GM18507 (cell line): ENCODE measurements around the gene MRPS12.

ENCODE experiments used
- DNase-seq: peaks from one replicate; pipeline ENCODE4 v3.0.0; 2011; ENCODE audit warnings: low read depth; ENCODE audit not compliant: insufficient read length; ENCODE audit errors: extremely low spot score
- FAIRE-seq: peaks from 2 replicates; lab custom pipeline; 2011; peaks lifted over from hg19 to GRCh38; lab: Jason Lieb, UNC

The MRPS12 gene

GRCh38 chr19:38908911-38909310 lies 21.8 kb upstream of the MRPS12 start:
- DNase-seq (no peak), FAIRE-seq (no peak)

- FAIRE-seq (no peak), DNase-seq (no peak)
These were observed 20.3 kb upstream of the MRPS12 start for GRCh38 chr19:38910488-38910887.

- FAIRE-seq (no peak), DNase-seq (no peak)
These were observed 19.2 kb upstream of the MRPS12 start for GRCh38 chr19:38911388-38912001.

- DNase-seq: no peak
- FAIRE-seq: no peak
These were observed 17.9 kb upstream of the MRPS12 start for GRCh38 chr19:38912600-38913514.

- DNase-seq: no peak
- FAIRE-seq: no peak
These were observed 16.8 kb upstream of the MRPS12 start for GRCh38 chr19:38913958-38914357.

GRCh38 chr19:38915329-38916321 lies 15.1 kb upstream of the MRPS12 start:
- FAIRE-seq (no peak), DNase-seq (no peak)

- FAIRE-seq (no peak), DNase-seq (no peak)
These were observed 13.2 kb upstream of the MRPS12 start for GRCh38 chr19:38917516-38917915.

GRCh38 chr19:38917921-38918491 lies 12.7 kb upstream of the MRPS12 start:
- DNase-seq (no peak), FAIRE-seq (no peak)

GRCh38 chr19:38918526-38918925 lies 12.2 kb upstream of the MRPS12 start:
- no peak for DNase-seq
- FAIRE-seq: no peak

GRCh38 chr19:38919837-38920601 lies 10.7 kb upstream of the MRPS12 start:
- FAIRE-seq: no peak
- no peak for DNase-seq

- FAIRE-seq: no peak
- no peak for DNase-seq
These were observed 9.9 kb upstream of the MRPS12 start for GRCh38 chr19:38920602-38921419.

- no peak for FAIRE-seq
- no peak for DNase-seq
These were observed 9.1 kb upstream of the MRPS12 start for GRCh38 chr19:38921420-38922274.

GRCh38 chr19:38922482-38922881 lies 8.3 kb upstream of the MRPS12 start:
- FAIRE-seq (no peak), DNase-seq (no peak)

GRCh38 chr19:38924388-38924787 lies 6.4 kb upstream of the MRPS12 start:
- no peak for DNase-seq
- FAIRE-seq: no peak

GRCh38 chr19:38928391-38929001 lies 2.2 kb upstream of the MRPS12 start:
- no peak for FAIRE-seq
- no peak for DNase-seq

GRCh38 chr19:38929929-38930775 lies 592 bp upstream of the MRPS12 start, which contains the start of gene SARS2:
TSS of gene SARS2 (minus strand) at chr19:38930763. CDS start at chr19:38930736, 27 bp downstream.
- DNase-seq (peak; percentile 93), FAIRE-seq (no peak)
